HG02938 (cell line): ENCODE measurements around the gene CCDC6.
"Not testable (repeated sequence)": the region's sequence is repeated elsewhere in the genome, so short reads cannot be mapped to it uniquely, and the experiment has no call there.

Experiments used
- ATAC-seq: cut with Tn5 transposase; IDR thresholded peaks from one replicate; pipeline ENCODE4 v1.9.1; 2021; ENCODE audit warnings: mild to moderate bottlenecking, moderate library complexity; ENCODE audit not compliant: unreplicated experiment

The CCDC6 gene

DNA sequence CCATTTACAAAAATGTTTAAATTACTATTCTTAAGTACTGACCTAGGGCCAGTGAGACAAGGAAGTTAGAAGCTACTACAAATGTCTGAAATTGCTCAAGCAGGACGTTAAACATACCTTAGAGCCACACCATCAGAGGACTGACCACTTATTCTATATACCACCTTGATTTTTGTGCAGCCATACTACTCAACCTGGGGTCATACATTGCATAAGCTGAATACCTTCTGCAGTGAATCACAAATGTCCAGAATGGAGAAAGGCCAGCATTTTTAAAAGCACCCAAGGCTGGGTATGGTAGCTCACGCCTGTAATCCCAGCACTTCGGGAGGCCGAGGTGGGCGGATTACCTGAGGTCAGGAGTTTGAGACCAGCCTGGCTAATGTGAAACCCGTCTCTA lies 131.9 kb downstream of the CCDC6 start:
- ATAC-seq = no peak

DNA sequence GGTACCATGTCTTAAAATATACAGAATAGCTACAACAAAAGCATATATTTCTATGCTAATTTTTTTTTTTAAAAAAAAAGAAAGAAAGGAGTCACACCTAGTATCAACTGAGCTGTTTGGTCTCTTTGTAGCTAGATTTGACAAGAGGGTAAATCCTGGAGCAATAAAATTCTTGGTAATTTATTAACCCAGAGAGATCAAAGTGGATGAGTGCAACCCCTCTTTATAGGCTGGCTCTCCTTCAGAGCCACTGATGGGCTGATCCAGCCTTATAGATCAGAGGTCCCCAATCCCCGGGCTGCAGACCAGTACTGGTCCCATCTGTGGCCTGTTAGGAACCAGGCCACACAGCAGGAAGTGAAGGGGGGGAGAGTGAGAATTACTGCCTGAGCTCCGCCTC lies 133.3 kb downstream of the CCDC6 start:
- no peak for ATAC-seq

DNA sequence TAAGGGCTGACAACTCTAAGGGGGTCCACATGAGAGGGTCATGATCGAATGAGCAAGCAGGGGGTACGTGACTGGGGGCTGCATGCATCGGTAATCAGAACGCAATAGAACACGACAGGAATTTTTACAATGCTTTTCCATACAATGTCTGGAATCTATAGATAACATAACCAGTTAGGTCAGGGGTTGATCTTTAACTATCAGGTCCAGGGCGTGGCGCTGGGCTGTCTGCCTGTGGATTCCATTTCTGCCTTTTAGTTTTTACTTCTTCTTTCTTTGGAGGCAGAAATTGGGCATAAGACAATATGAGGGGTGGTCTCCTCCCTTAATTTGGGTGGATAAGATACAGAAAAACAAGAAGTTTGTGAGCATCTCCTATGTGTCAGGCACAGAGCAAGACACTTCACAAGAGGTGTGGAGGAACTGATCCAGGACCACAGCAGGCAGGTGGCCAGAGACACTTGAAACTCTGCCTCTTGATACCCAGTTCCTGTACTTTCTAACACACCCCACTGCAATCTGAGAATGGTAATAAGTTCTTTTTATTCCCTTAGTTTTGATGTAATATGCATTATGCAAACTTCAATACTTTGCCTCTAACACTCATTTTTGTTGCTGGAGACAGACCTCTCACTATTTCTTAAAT lies 135.1 kb downstream of the CCDC6 start:
- ATAC-seq = no peak

DNA sequence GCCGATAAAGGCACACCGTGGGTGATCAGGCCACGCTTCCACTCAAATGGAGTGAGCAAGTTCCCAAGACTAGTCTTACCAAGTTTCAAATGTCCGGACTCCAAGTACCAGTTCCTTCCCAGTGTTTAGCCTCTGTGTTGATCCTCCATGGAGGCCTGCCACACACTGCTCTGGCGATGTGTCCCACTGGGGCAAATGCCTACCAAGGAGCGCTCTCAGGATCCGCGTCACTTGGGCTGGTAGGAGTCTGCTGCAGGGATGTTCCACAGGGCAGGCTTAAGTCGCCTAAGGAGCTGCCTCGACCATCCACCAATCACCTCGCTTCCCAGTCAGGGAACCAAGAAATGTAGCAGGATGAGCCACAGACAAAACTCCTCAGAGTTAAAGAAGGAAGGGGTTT lies 135.7 kb downstream of the CCDC6 start:
- ATAC-seq = no peak

DNA sequence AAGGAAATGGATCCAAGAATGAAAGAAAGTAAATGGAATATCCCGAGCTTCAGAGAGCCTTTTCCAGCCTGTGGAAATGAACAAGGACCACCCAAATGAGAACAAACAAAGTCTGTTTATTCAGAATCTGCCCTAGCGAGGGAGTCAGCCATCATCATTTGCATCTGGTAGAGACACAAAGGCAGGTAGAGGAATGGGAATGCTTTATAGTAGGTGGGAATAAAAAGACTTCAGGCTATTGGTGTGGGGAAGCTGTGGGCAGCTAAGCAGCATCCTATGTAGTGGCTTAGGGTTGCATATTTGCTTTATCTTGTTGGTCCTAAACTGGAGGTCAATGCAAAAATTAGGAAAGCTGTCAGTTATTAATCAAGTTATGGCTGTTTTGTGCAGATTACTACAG lies 143.9 kb downstream of the CCDC6 start:
- ATAC-seq = no peak

DNA sequence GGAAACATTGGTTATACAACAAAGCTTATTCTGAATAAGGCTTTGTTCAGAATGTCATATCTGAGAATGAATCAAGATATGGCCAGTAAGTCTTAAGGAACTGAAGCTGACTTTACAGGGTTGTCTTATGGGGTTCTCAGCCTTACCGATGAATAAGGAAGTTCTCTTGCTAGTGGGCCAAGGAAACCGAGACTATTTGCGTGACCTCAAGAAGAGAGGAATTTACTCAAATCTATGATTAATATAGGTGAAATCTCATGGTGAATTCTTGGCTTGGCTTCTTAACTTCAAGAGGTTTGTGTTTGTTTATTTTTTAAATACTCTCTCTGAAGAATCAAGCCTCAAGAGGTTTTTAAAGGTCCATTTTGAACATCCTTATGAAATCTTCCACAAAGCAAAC lies 148.4 kb downstream of the CCDC6 start:
- ATAC-seq = no peak

DNA sequence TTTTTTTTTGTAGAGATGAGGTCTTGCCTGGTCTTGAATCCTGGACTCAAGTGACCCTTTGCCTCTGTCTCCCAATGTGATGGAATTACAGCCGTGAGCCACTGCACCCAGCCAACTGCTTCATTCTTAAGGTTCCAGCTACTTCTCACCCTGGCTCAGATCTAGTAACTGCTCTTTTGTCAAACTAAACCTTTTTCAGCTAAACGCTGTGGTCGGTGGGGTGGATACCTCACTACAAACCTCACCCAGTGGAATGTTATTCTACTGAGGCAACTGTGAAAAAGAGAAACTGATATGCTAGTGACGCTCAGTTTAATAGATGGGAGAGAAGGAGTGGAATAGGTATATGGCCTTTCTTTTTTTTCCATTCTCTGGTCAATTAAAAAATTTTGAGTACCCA lies 151.4 kb downstream of the CCDC6 start:
- no peak for ATAC-seq

DNA sequence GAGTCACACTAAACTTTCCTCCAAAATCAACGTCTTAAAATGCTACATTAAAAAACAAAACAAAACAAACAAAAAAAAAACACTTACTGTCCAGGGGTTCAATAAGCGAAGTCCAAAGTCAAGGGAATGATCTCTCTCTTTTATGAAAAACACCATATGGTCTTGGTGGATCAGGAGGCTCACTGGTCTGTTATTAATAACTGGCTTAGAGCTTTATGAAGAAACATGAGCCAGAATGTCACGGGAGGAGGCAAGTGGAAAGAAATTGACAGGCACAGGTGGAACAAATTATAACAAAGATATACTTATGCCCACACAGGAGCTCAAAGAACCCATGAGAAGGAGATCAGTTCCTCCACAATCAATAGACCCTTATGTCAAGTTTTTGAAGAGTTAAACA lies 153.1 kb downstream of the CCDC6 start, which contains the start of gene MRLN:
Gene MRLN (minus strand): TSS at position 189 of the 400 bp plus-strand sequence.
- no peak for ATAC-seq

DNA sequence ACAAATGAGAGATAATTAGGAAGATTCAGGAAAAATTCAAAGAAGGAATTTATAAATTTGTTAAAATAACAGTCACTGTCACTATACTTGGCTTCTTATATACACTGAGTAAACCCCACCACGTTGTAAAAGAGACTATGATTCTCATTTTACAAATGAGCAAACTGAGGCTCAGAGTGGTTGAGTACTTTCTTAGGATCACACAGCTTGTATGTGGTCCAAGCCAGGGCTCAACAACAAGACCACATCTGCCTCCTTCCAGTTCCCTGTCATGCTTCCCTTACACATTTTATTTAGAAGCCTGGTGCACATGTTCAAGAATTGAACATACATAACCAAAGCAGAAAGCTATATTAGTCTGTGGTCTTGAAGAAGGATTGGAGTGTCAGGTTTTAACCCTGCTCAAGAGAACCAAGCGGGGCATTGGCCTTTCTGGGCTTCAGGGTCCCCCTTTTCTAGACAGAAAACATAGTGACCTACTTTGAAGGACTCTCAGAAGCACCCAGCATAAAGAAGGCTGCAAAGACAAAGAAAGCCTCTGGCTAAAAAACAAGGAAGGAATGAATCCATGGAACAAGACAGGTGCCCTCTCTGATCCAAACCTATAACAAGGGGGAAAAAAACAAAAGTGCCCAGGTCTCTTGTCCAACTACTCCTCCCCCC lies 153.9 kb downstream of the CCDC6 start:
- ATAC-seq = no peak

DNA sequence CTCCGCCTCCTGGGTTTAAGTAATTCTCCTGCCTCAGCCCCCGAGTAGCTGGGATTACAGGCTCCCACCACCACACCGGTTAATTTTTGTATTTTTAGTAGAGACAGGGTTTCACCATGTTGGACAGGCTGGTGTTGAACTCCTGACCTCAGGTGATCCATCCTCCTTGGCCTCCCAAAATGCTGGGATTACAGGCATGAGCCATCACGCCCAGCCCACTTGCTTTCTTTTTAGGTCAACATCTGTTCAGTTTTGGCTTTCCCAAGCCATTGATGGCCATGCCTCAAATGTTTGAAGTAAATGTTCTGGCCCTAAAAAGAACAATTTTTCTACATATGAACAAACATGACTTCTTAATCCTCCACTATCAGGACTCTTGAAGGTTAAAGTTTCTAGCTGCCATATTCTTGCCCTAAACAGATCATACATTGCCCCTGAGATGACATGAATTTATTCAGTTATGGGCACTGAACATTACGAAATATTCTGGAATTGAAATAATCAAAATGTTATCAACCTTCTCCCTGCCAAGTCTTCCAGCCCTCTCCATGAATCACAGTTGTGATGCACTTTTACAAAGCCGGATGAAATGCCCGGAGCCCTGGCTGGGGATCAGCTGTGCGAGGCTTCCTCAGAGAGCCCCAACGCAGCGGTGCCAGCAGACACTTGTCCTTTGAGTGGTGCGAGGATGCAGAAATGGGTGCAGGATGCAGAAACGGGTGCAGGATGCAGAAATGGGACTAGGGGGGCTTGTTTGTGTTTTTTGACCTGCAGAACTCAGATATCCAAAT lies 156.0 kb downstream of the CCDC6 start:
- ATAC-seq = no peak

DNA sequence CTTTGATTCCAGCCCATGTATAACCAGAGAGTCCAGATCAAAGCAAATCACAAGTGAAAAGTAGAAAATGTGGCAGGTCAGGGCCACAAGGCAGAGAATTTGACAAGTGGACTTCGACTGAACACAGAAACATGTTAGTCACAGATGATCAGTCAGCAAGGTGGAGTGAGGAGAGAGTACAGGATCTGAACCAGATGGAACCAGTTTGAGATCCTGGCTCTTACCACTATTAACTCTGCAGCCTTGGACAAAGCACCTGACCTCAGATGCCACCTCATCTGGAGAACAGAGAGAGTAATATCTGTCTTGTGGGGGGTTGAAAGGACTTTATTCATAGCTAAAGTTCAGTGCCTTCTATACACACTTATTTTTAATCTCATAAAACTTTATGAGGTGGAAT lies 157.5 kb downstream of the CCDC6 start:
- no peak for ATAC-seq

DNA sequence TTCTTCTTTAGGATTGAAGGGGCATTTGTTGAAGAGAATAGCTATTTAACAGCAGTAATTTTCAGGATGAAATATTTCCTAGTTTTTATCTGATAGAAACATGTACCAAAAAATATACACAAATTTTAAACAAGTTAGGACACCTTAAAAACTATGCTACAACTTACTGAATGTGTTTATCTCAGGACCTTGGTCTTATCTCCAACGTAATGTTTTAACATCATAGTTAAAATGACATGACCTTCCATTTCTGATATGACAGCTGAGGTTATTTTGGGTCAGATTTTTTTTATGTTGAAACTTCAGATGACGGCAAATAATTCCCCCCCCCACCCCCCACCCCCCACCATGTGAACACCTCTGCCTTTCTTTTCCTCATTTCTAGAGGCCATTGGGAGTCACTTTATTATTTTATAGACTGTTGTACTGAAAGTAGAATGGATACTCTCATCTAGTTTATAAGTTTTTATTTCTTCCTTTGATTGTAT lies 161.1 kb downstream of the CCDC6 start:
- ATAC-seq = no peak

DNA sequence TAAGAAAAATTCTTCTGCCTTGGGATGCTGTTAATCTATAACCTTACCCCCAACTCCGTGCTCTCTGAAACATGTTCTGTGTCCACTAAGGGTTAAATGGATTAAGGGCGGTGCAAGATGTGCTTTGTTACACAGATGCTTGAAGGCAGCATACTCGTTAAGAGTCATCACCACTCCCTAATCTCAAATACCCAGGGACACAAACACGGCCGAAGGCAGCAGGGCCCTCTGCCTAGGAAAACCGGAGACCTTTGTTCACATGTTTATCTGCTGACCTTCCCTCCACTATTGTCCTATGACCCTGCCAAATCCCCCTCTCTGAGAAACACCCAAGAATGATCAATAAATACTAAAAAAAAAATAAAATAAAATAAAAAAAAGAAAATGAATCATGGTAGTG lies 161.6 kb downstream of the CCDC6 start:
- ATAC-seq = not testable (repeated sequence)

DNA sequence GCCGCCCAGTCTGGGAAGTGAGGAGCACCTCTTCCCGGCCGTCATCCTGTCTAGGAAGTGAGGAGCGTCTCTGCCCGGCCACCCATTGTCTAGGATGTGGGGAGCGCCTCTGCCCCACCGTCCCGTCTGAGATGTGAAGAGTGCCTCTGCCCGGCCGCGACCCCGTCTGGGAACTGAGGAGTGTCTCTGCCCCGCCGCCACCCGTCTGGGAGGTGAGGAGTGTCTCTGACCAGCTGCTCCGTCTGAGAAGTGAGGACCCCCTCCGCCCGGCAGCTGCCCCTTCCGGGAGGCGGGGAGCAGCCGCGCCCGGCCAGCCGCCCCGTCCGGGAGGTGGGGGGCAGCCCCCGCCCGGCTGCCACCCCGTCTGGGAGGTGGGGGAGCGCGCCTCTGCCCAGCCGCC lies 162.2 kb downstream of the CCDC6 start:
- ATAC-seq = not testable (repeated sequence)

DNA sequence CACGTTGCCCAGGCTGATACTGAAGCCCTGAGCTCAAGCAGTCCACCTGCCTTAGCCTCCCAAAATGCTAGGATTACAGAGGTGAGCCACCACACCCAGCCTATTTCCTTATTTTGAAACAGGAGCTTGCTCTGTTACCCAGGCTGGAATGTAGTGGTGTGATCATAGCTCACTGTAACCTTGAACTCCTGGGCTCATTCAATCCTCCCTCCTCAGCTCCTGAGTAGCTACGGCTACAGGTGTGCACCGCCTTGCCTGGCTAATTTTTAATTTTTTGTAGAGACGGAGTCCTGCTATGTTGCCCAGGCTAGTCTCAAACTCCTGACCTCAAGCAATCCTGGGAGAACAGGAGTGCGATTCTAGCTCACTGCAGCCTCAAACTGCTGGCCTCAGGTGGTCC lies 164.8 kb downstream of the CCDC6 start:
- no peak for ATAC-seq

DNA sequence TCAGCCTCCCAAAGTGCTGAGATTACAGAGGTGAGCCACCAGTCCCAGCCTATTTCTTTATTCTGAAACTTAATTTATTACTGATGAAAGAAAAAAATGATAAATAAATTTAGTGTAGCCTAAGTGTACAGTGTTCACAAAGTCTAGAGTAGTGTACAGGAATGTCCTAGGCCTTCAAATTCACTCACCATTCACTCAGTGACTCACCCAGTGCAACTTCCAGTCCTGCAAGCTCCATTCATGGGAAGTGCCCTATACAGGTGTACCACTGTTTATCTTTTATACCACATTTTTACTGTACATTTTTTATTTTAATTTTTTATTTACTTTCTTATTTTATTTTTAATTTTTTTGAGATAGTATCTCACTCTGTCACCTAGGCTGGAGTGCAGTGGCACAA lies 165.3 kb downstream of the CCDC6 start:
- no peak for ATAC-seq
